RWPE1 (cell line): Measurements from ENCODE around the gene CELF1.
"Not testable (repeated sequence)": the region's sequence is repeated elsewhere in the genome, so short reads cannot be mapped to it uniquely, and the experiment has no call there.

Experiments used
- CTCF ChIA-PET: fragments of 350-600 bp; sonication (Branson Sonifier 250); formaldehyde crosslinking; extraction: SDS; loops from one replicate; lab custom pipeline; 2021; lab: Yijun Ruan, JAX
- POLR2A ChIA-PET: fragments of 400-600 bp; formaldehyde crosslinking; extraction: SDS; loops from one replicate; lab custom pipeline; 2020; ENCODE audit warnings: antibody characterized with exemption; ENCODE audit not compliant: low non-redundant PET; lab: Yijun Ruan, JAX
- DNase-seq: peaks from one replicate; pipeline ENCODE4 v3.0.0; 2012; ENCODE audit warnings: low spot score
- H3K27ac ChIP-seq: fragments of 450-650 bp; 2 replicates; pipeline ENCODE4 v1.5.1; 2017
- CTCF ChIP-seq: fragments of 450-650 bp; conservative IDR thresholded peaks from 2 replicates; pipeline ENCODE4 v1.5.1; 2017; ENCODE audit warnings: low read depth, mild to moderate bottlenecking

Gene CELF1

GRCh38 chr11:47533690-47534151, 19.2 kb downstream of the CELF1 start:
- ChIA-PET POLR2A (no interaction called here), CTCF (interaction anchor here (0.6 kb wide), 1 partner anchor 14 kb away, joined by 3 read pairs; no protein-coding TSS in a partner anchor)
- TF ChIP-seq CTCF, result no peak
- H3K27ac ChIP-seq, result peak overlapping the region; percentile 46; the same call in 1 of the 2 replicates
- no peak for DNase-seq

- ChIA-PET POLR2A (no interaction called here), CTCF (interaction anchor here (0.7 kb wide), 1 partner anchor 327 kb away, joined by 3 read pairs; no protein-coding TSS in a partner anchor)
- H3K27ac ChIP-seq, result no peak overlapping the region
- no peak for TF ChIP-seq CTCF
- DNase-seq, result no peak
Observed at GRCh38 chr11:47532597-47533213, 20.2 kb downstream of the CELF1 start.

GRCh38 chr11:47531666-47532065, 21.3 kb downstream of the CELF1 start:
- POLR2A ChIA-PET, result no interaction called here
- no peak overlapping the region for H3K27ac ChIP-seq
- no peak for TF ChIP-seq CTCF
- CTCF ChIA-PET, result no interaction called here
- DNase-seq, result no peak

- DNase-seq, POLR2A ChIA-PET, CTCF ChIA-PET: not testable (repeated sequence)
- H3K27ac ChIP-seq, result peak overlapping the region; percentile 52
Observed at GRCh38 chr11:47530721-47531120, 22.2 kb downstream of the CELF1 start.

GRCh38 chr11:47529951-47530350, 23.0 kb downstream of the CELF1 start:
- TF ChIP-seq CTCF, result no peak
- H3K27ac ChIP-seq, result no peak overlapping the region
- no peak for DNase-seq
- ChIA-PET POLR2A (no interaction called here), CTCF (no interaction called here)

GRCh38 chr11:47527186-47527585, 25.7 kb downstream of the CELF1 start:
- DNase-seq, result no peak
- CTCF ChIA-PET, result no interaction called here
- TF ChIP-seq CTCF, result no peak
- peak overlapping the region; percentile 48; the same call in 1 of the 2 replicates for H3K27ac ChIP-seq
- POLR2A ChIA-PET, result no interaction called here

GRCh38 chr11:47526032-47526431, 26.9 kb downstream of the CELF1 start:
- H3K27ac ChIP-seq, result peak overlapping the region; percentile 62
- CTCF ChIA-PET, DNase-seq: not testable (repeated sequence)
- POLR2A ChIA-PET, result interaction anchor here (0.7 kb wide), 1 partner anchor 371 kb away, joined by 6 read pairs; no protein-coding TSS in a partner anchor
